Measurements from ENCODE around the gene DNMT1.
A peak's percentile ranks its signal among the peaks of the same experiment; 100 is the strongest.
"Not testable (repeated sequence)": the region's sequence is repeated elsewhere in the genome, so short reads cannot be mapped to it uniquely, and the experiment has no call there.

DNMT1 gene

DNA sequence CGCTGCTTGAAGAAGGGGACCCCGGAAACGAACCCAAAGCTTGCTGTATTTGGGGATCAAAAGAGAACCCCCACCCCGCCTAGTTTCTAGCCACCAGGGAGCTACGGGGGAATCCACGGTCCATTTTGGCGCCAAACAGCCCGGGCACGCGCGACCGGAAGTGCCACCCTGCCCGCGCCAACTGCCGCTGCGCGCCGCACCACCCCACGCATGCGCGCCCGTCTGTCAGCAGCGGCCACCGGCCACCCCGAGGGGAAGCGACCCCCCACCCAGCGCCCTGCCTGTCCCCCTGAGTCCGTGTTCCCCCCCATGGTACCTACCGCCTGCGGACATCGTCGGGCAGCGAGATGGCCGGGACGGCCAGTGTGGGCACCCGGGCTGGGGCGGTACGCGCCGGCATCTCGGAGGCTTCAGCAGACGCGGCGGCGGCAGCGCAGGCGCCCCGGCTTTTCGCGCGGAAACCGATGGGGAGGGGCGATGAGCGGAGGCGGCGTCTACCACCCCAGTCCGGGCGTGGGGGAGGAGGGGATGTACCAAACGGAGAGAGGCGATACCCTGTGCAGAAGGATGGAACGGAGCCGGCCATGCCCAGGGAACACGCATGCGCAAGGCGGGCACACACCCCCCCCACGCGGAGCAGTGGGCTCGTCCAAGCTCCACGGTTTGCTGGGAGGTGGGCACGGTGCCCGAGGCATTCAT lies at the start of gene DNMT1:
Gene DNMT1, minus strand, starts transcription at position 454 of the 699 bp plus-strand sequence. Its CDS starts 54 bp downstream, at position 400.
- peak within 1 kb of the TSS; percentile 98 for H3K4me3 ChIP-seq (ENCODE audit: low read depth, low read length)
- no peaks in the 10 kb centered on the region for H3K4me1 ChIP-seq (ENCODE audit: control insufficient read depth, insufficient read depth, low read length)
- peak within 1 kb of the TSS; percentile 94 for H3K9ac ChIP-seq (ENCODE audit: low read depth, low read length)

DNA sequence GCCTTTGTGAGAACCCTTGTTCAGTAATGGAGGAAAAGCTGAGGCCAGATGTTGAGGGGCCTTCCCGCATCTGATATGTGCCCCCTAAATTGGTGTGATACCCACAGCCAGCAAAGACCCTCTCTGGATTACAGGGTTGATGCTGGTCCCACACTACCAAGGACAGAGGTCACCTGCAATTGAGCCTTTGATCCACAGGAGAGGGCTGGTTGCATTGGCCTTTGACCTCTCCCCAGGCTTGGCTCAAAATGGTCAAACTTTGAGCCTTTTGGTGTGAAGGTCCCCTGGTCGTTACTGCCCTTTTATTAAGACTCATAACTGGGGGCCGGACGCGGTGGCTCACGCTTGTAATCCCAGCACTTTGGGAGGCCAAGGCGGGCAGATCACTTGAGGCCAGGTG lies 48.9 kb upstream of the DNMT1 start:
- H3K4me1 ChIP-seq (ENCODE audit: control insufficient read depth, insufficient read depth, low read length) = no peaks in the 10 kb centered on the region
- H3K27me3 ChIP-seq (ENCODE audit: control insufficient read depth, insufficient read depth, low read length) = no peaks in the 10 kb centered on the region
- no peaks in the 10 kb centered on the region for H3K36me3 ChIP-seq (ENCODE audit: control insufficient read depth, insufficient read depth, low read length)
- no peak overlapping the region for H3K4me3 ChIP-seq (ENCODE audit: low read depth, low read length)
- H3K9ac ChIP-seq (ENCODE audit: low read depth, low read length) = no peak overlapping the region
- H3K9me3 ChIP-seq (ENCODE audit: control insufficient read depth, insufficient read depth, low read length) = no peaks in the 10 kb centered on the region

More for the DNA sequence above, at the start of gene DNMT1:
- Histone ChIP-seq H3K36me3 (ENCODE audit: control insufficient read depth, insufficient read depth, low read length) (peaks cover 7% of the 10 kb centered on the region), H3K27me3 (ENCODE audit: control insufficient read depth, insufficient read depth, low read length) (no peaks in the 10 kb centered on the region), H3K9me3 (ENCODE audit: control insufficient read depth, insufficient read depth, low read length) (no peaks in the 10 kb centered on the region)

- H3K9ac ChIP-seq (ENCODE audit: low read depth, low read length); H3K9me3 ChIP-seq (ENCODE audit: control insufficient read depth, insufficient read depth, low read length); H3K36me3 ChIP-seq (ENCODE audit: control insufficient read depth, insufficient read depth, low read length); H3K4me3 ChIP-seq (ENCODE audit: low read depth, low read length); H3K27me3 ChIP-seq (ENCODE audit: control insufficient read depth, insufficient read depth, low read length); H3K4me1 ChIP-seq (ENCODE audit: control insufficient read depth, insufficient read depth, low read length): not testable (repeated sequence)
Measured at GRCh38 chr19:10241826-10242449, 47.2 kb upstream of the DNMT1 start.

- Histone ChIP-seq H3K9me3 (ENCODE audit: control insufficient read depth, insufficient read depth, low read length) (no peaks in the 10 kb centered on the region), H3K9ac (ENCODE audit: low read depth, low read length) (no peak overlapping the region), H3K27me3 (ENCODE audit: control insufficient read depth, insufficient read depth, low read length) (no peaks in the 10 kb centered on the region), H3K4me3 (ENCODE audit: low read depth, low read length) (no peak overlapping the region), H3K36me3 (ENCODE audit: control insufficient read depth, insufficient read depth, low read length) (no peaks in the 10 kb centered on the region), H3K4me1 (ENCODE audit: control insufficient read depth, insufficient read depth, low read length) (peaks cover 3% of the 10 kb centered on the region)
Measured at GRCh38 chr19:10238172-10238783, 43.5 kb upstream of the DNMT1 start.

DNA sequence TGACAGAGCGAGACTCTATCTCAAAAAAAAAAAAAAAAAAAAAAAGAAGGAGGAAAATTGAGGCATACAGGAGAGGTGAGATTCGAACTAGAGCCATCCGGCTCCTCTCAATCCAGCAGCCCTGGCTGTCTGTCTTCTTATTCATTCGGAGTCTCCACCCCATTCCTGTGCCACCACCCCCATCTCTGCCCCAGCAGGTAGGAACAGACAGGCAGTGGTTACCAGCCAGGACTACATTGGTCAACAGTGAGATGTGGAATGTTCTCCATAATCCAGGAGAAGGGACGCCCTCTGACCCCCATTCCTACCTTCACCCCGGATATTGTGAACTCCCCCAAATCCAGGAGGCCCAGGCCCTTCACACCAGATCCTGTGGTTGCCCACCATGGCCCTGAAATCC lies 42.9 kb upstream of the DNMT1 start:
- peaks cover 3% of the 10 kb centered on the region for H3K4me1 ChIP-seq (ENCODE audit: control insufficient read depth, insufficient read depth, low read length)
- H3K9ac ChIP-seq (ENCODE audit: low read depth, low read length) = no peak overlapping the region
- H3K4me3 ChIP-seq (ENCODE audit: low read depth, low read length) = no peak overlapping the region

GRCh38 chr19:10235409-10235808 lies 40.7 kb upstream of the DNMT1 start:
- not testable (repeated sequence) for H3K27me3 ChIP-seq (ENCODE audit: control insufficient read depth, insufficient read depth, low read length); H3K36me3 ChIP-seq (ENCODE audit: control insufficient read depth, insufficient read depth, low read length); H3K9ac ChIP-seq (ENCODE audit: low read depth, low read length); H3K4me1 ChIP-seq (ENCODE audit: control insufficient read depth, insufficient read depth, low read length); H3K4me3 ChIP-seq (ENCODE audit: low read depth, low read length); H3K9me3 ChIP-seq (ENCODE audit: control insufficient read depth, insufficient read depth, low read length)

More for the DNA sequence above, 42.9 kb upstream of the DNMT1 start:
- Histone ChIP-seq H3K36me3 (ENCODE audit: control insufficient read depth, insufficient read depth, low read length) (no peaks in the 10 kb centered on the region), H3K9me3 (ENCODE audit: control insufficient read depth, insufficient read depth, low read length) (no peaks in the 10 kb centered on the region), H3K27me3 (ENCODE audit: control insufficient read depth, insufficient read depth, low read length) (no peaks in the 10 kb centered on the region)

DNA sequence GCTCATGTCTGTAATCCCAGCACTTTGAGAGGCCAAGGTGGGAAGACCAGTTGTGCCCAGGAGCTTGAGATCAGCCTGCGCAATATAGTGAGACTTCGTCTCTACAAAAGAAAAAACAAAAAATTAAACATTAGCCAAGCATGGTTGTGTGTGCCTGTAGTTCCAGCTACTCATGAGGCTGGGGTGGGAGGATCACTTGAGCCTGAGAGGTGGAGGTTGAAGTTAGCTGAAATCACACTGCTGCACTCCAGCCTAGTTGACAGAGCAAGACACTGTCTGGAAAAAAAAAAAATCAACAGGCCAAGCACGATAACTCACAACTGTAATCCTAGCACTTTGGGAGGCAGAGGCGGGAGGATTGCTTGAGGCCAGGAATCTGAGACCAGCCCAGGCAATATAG lies 40.2 kb upstream of the DNMT1 start:
- H3K4me1 ChIP-seq (ENCODE audit: control insufficient read depth, insufficient read depth, low read length) = peaks cover 5% of the 10 kb centered on the region
- no peaks in the 10 kb centered on the region for H3K9me3 ChIP-seq (ENCODE audit: control insufficient read depth, insufficient read depth, low read length)
- H3K4me3 ChIP-seq (ENCODE audit: low read depth, low read length) = no peak overlapping the region
- no peaks in the 10 kb centered on the region for H3K36me3 ChIP-seq (ENCODE audit: control insufficient read depth, insufficient read depth, low read length)
- H3K9ac ChIP-seq (ENCODE audit: low read depth, low read length) = no peak overlapping the region
- no peaks in the 10 kb centered on the region for H3K27me3 ChIP-seq (ENCODE audit: control insufficient read depth, insufficient read depth, low read length)

DNA sequence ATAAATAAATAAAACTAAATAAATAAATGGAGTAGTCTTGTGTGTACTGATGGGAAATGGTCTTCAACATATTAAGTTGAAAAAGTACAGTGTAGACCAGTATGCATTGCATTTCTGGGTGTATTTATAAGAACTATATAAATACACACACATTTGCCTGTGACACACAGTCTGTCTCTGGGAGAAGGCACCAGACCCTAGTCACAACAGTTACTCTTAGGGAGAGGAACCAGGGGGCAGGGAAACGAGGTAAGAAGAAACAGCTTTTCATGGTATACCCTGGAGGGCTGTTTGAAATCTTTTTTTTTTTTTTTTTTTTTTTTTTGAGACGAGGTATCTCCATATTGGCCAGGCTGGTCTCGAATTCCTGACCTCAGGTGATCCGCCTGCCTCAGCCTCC lies 39.2 kb upstream of the DNMT1 start:
- no peak overlapping the region for H3K4me3 ChIP-seq (ENCODE audit: low read depth, low read length)
- no peaks in the 10 kb centered on the region for H3K27me3 ChIP-seq (ENCODE audit: control insufficient read depth, insufficient read depth, low read length)
- no peaks in the 10 kb centered on the region for H3K9me3 ChIP-seq (ENCODE audit: control insufficient read depth, insufficient read depth, low read length)
- no peak overlapping the region for H3K9ac ChIP-seq (ENCODE audit: low read depth, low read length)
- H3K4me1 ChIP-seq (ENCODE audit: control insufficient read depth, insufficient read depth, low read length) = peaks cover 5% of the 10 kb centered on the region
- no peaks in the 10 kb centered on the region for H3K36me3 ChIP-seq (ENCODE audit: control insufficient read depth, insufficient read depth, low read length)

- Histone ChIP-seq H3K36me3 (ENCODE audit: control insufficient read depth, insufficient read depth, low read length) (no peaks in the 10 kb centered on the region), H3K9ac (ENCODE audit: low read depth, low read length) (peak overlapping the region; percentile 54), H3K4me1 (ENCODE audit: control insufficient read depth, insufficient read depth, low read length) (peaks cover 5% of the 10 kb centered on the region), H3K27me3 (ENCODE audit: control insufficient read depth, insufficient read depth, low read length) (no peaks in the 10 kb centered on the region), H3K4me3 (ENCODE audit: low read depth, low read length) (peak overlapping the region; percentile 39), H3K9me3 (ENCODE audit: control insufficient read depth, insufficient read depth, low read length) (no peaks in the 10 kb centered on the region)
Measured at GRCh38 chr19:10231612-10232228, 37.0 kb upstream of the DNMT1 start.

DNA sequence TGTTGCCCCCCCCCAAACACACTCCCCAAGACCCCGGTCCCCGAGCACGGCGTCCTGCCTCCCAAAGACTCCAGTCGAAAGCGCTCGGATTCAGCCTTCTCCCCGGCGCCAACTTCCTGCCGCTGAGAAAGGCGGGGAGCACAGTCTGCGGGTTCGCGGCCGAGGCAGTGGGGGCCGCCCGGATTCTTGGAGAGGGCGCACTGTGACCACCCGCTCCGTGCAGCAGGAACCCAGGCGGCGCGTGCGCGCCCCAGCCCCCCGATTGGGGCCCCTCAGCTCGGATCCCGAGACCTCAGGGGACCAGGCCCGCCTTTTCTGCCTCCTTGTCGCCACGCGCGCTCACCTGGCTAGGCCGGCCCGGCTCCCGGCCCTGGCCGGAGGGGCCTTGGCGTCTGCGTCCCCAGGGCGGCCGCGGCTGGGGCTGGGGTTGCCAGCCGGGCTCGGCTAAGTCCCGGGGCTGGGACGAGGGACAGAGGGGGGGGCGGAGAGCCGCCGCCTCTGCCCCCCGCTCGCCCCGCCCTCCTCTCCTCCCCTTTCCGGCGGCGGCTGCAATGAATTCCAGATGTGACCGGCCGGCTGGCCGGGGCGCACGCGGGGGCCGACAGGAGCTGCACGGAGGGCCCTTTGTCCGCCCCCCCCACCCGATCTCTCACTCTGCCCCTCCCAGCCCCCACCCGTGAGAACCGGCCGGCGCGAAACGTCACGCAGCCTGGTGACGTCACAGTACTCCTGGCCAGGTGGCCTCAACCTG lies 36.3 kb upstream of the DNMT1 start, which contains the start of gene S1PR2:
Gene S1PR2, minus strand, starts transcription at position 471 of the 751 bp plus-strand sequence. CDS start 6,426 bp downstream, outside the sequence.
- peaks cover 2% of the 10 kb centered on the region for H3K4me1 ChIP-seq (ENCODE audit: control insufficient read depth, insufficient read depth, low read length)
- peak within 1 kb of the TSS; percentile 75 for H3K4me3 ChIP-seq (ENCODE audit: low read depth, low read length)
- peak within 1 kb of the TSS; percentile 60 for H3K9ac ChIP-seq (ENCODE audit: low read depth, low read length)
- no peaks in the 10 kb centered on the region for H3K27me3 ChIP-seq (ENCODE audit: control insufficient read depth, insufficient read depth, low read length)
- no peaks in the 10 kb centered on the region for H3K36me3 ChIP-seq (ENCODE audit: control insufficient read depth, insufficient read depth, low read length)
- H3K9me3 ChIP-seq (ENCODE audit: control insufficient read depth, insufficient read depth, low read length) = no peaks in the 10 kb centered on the region

DNA sequence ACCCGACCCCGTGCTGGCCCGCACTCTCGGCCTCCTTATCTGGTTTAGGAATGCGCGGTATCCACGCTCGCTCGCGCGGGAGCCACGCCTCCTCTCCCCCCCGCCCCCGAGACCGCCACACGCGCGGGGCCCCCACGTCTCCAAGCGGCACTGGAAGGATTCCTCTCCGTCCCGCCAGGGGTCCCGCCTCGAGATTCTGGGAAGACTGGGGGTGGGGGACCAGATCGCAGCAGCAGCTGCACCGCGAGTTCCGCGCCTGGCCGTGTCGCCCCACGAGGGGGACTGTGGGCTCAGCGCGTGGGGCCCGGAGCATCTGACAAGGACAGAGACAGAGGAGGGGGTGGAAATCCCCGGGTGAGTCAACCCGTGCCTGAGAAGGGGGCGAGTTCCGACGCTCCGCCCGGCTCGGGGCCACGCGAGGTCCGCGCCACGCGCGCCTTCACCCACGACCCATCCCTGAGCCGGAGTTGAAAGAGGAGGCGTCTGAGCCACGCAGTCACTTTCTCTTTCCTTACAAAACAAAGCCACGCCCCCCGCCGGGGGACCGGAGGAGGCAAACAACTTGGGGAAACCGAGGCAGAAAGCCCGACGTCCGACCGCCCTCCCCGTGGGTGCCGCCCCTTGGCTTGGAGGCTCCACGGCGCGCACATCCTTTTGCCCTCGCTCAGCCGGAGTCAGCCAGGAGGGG lies 35.6 kb upstream of the DNMT1 start:
- Histone ChIP-seq H3K9me3 (ENCODE audit: control insufficient read depth, insufficient read depth, low read length) (no peaks in the 10 kb centered on the region), H3K4me1 (ENCODE audit: control insufficient read depth, insufficient read depth, low read length) (peaks cover 2% of the 10 kb centered on the region), H3K9ac (ENCODE audit: low read depth, low read length) (peak overlapping the region; percentile 60), H3K4me3 (ENCODE audit: low read depth, low read length) (peak overlapping the region; percentile 75), H3K27me3 (ENCODE audit: control insufficient read depth, insufficient read depth, low read length) (no peaks in the 10 kb centered on the region), H3K36me3 (ENCODE audit: control insufficient read depth, insufficient read depth, low read length) (no peaks in the 10 kb centered on the region)
